Neural progenitor cell (in vitro differentiated cells): Measurements from ENCODE around the gene CAV1.

Experiments
- EZH2 ChIP-seq: fragments of 200-600 bp; sonication (generic); IDR thresholded peaks from 2 replicates; pipeline ENCODE4 v1.6.1; 2017; ENCODE audit warnings: antibody characterized with exemption, mild to moderate bottlenecking, moderate library complexity
- TF ChIP-seq, protein P1 (sequence below): fragments of 200-600 bp; sonication (generic); IDR thresholded peaks from 2 replicates; pipeline ENCODE4 v1.5.1; 2017; ENCODE audit warnings: antibody characterized with exemption, mild to moderate bottlenecking

DNA sequence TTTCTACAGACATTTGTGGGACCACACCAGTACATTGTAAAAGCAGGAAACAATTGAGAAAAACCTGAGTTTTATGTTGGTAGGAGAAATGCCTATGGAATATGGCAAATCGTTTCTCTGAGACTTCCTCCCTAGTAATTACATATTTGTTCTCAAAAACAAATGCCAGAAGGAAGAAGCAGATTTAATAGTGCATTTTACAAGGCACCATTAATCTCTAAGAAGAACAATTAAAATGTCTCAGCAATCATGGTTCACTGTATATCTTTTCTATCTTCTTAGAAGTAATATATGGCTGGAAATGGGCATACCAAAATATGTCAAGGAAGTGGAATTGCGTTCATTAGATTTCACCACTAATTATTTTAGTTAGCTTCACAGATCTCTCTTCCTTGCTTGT lies 13.3 kb downstream of the CAV1 start:
- TF ChIP-seq, protein P1, sequence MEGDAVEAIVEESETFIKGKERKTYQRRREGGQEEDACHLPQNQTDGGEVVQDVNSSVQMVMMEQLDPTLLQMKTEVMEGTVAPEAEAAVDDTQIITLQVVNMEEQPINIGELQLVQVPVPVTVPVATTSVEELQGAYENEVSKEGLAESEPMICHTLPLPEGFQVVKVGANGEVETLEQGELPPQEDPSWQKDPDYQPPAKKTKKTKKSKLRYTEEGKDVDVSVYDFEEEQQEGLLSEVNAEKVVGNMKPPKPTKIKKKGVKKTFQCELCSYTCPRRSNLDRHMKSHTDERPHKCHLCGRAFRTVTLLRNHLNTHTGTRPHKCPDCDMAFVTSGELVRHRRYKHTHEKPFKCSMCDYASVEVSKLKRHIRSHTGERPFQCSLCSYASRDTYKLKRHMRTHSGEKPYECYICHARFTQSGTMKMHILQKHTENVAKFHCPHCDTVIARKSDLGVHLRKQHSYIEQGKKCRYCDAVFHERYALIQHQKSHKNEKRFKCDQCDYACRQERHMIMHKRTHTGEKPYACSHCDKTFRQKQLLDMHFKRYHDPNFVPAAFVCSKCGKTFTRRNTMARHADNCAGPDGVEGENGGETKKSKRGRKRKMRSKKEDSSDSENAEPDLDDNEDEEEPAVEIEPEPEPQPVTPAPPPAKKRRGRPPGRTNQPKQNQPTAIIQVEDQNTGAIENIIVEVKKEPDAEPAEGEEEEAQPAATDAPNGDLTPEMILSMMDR = no peak
- no peak for TF ChIP-seq EZH2
